Liver (tissue), 9 donors: ENCODE measurements around the gene ANO8. TPM values are rescaled to one million over a fixed set of nuclear protein-coding genes. Genes with fewer than 3 reads are reported as not detected.

Source experiments
- DNase-seq: peaks from one replicate; pipeline ENCODE4 v3.0.0-alpha.2; 2017; ENCODE audit warnings: low spot score
- H3K27ac ChIP-seq, 2 donors: one replicate each; pipeline ENCODE4 v1.7.0; 2013; ENCODE audit warnings: inconsistent platforms in 2 of 2, low read length in 2 of 2, control low read depth in 1 of 2, low read depth in 1 of 2, mild to moderate bottlenecking in 1 of 2
- H3K27me3 ChIP-seq, 4 donors: one replicate each; pipeline versions ENCODE4 v1.6.1 to v1.7.0; 2013; ENCODE audit warnings: low read length in 3 of 4, inconsistent platforms in 1 of 4, mild to moderate bottlenecking in 1 of 4, moderate library complexity in 1 of 4; ENCODE audit not compliant: control insufficient read depth in 4 of 4, insufficient read depth in 4 of 4
- H3K36me3 ChIP-seq, 4 donors: one replicate each; pipeline versions ENCODE4 v1.6.1 to v1.7.0; 2013; ENCODE audit warnings: low read length in 3 of 4, mild to moderate bottlenecking in 3 of 4, low read depth in 1 of 4, moderate library complexity in 1 of 4; ENCODE audit not compliant: control insufficient read depth in 4 of 4, insufficient read depth in 3 of 4
- H3K4me1 ChIP-seq, 4 donors: one replicate each; pipeline versions ENCODE4 v1.6.1 to v1.7.0; 2013; ENCODE audit warnings: low read length in 3 of 4, mild to moderate bottlenecking in 3 of 4, moderate library complexity in 1 of 4; ENCODE audit not compliant: control insufficient read depth in 4 of 4, insufficient read depth in 4 of 4
- H3K4me3 ChIP-seq, 3 donors: one replicate each; pipeline versions ENCODE4 v1.6.1 to v1.7.0; 2013; ENCODE audit warnings: low read length in 3 of 3, control low read depth in 1 of 3, low read depth in 1 of 3, mild to moderate bottlenecking in 1 of 3
- H3K9ac ChIP-seq, 2 donors: one replicate each; pipeline ENCODE4 v1.7.0; 2013; ENCODE audit warnings: low read length in 2 of 2, mild to moderate bottlenecking in 2 of 2, moderate library complexity in 2 of 2, control low read depth in 1 of 2, low read depth in 1 of 2
- H3K9me3 ChIP-seq, 4 donors: one replicate each; pipeline versions ENCODE4 v1.6.1 to v1.7.0; 2013; ENCODE audit warnings: low read length in 3 of 4; ENCODE audit not compliant: control insufficient read depth in 4 of 4
- ATF3 ChIP-seq: IDR thresholded peaks from 2 replicates; pipeline ENCODE4 v1.6.1; 2016; ENCODE audit warnings: antibody characterized with exemption
- CTCF ChIP-seq: fragments of 150-350 bp; IDR thresholded peaks from 2 replicates; pipeline ENCODE4 v1.5.1; 2017; ENCODE audit warnings: improper control_type of control experiment, low read depth, low read length; ENCODE audit not compliant: missing input control
- EGR1 ChIP-seq, 2 donors: IDR thresholded peaks; 2 replicates each; pipeline ENCODE4 v1.6.1; 2016 to 2018; ENCODE audit warnings: antibody characterized with exemption in 2 of 2, low read depth in 2 of 2
- FOXA1 ChIP-seq: IDR thresholded peaks from 2 replicates; pipeline ENCODE4 v1.6.1; 2016; ENCODE audit warnings: antibody characterized with exemption
- FOXA2 ChIP-seq: IDR thresholded peaks from 2 replicates; pipeline ENCODE4 v1.6.1; 2016; ENCODE audit warnings: antibody characterized with exemption
- GABPA ChIP-seq, 2 donors: IDR thresholded peaks in 1 of 2; conservative IDR thresholded peaks in 1 of 2; 2 replicates each; pipeline ENCODE4 v1.6.1; 2016; ENCODE audit warnings: antibody characterized with exemption in 2 of 2, mild to moderate bottlenecking in 1 of 2, moderate library complexity in 1 of 2
- HNF4G ChIP-seq: IDR thresholded peaks from 2 replicates; pipeline ENCODE4 v1.6.1; 2016; ENCODE audit warnings: antibody characterized with exemption
- JUND ChIP-seq, 2 donors: IDR thresholded peaks; 2 replicates each; pipeline ENCODE4 v1.6.1; 2016; ENCODE audit warnings: antibody characterized with exemption in 2 of 2
- MAX ChIP-seq: IDR thresholded peaks from 2 replicates; pipeline ENCODE4 v1.6.1; 2016; ENCODE audit warnings: antibody characterized with exemption
- NR2F2 ChIP-seq: IDR thresholded peaks from 2 replicates; pipeline ENCODE4 v1.6.1; 2016; ENCODE audit warnings: antibody characterized with exemption
- RAD21 ChIP-seq, 2 donors: IDR thresholded peaks; 2 replicates each; pipeline ENCODE4 v1.6.1; 2016; ENCODE audit warnings: antibody characterized with exemption in 2 of 2, mild to moderate bottlenecking in 2 of 2
- RXRA ChIP-seq, 2 donors: IDR thresholded peaks; 2 replicates each; pipeline ENCODE4 v1.6.1; 2017 to 2018; ENCODE audit warnings: antibody characterized with exemption in 2 of 2, mild to moderate bottlenecking in 1 of 2
- SP1 ChIP-seq: IDR thresholded peaks from 2 replicates; pipeline ENCODE4 v1.6.1; 2018; ENCODE audit warnings: antibody characterized with exemption, mild to moderate bottlenecking
- YY1 ChIP-seq: IDR thresholded peaks from 2 replicates; pipeline ENCODE4 v1.6.1; 2016; ENCODE audit warnings: antibody characterized with exemption, mild to moderate bottlenecking
- ZBTB33 ChIP-seq: IDR thresholded peaks from 2 replicates; pipeline ENCODE4 v1.6.1; 2016; ENCODE audit warnings: antibody characterized with exemption
- WGBS: extraction: QIAGEN DNeasy Blood & Tissue Kit; methylation state at CpG from one replicate; pipeline ENCODE4 v1.1.7; 2013; 5-methylcytosine and 5-hydroxymethylcytosine counted together
- polyA plus RNA-seq, 2 donors: library from polyadenylated mRNA; stranded (reverse) in 1 of 2; unstranded in 1 of 2; fragments of 200-250 nt in 1 of 2; fragments of >200 nt in 1 of 2; fragmentation: Nextera tagmentation in 1 of 2; extraction: Ambion mirVana in 1 of 2; gene quantifications; one replicate each; pipeline versions ENCODE4 v1.2.1 to v1.2.3, GENCODE V29; 2013 to 2015
- total RNA-seq, 2 donors: library from RNA; depleted of rRNA; stranded (reverse); fragments of >200 nt; gene quantifications; one replicate each; pipeline ENCODE4 v1.2.3, GENCODE V29; 2014
- donor health status: healthy.
- donor health status: healthy.
- donor health status: healthy.
- donor health status: healthy.
- donor health status: healthy.

Gene ANO8
- total and polyA plus RNA-seq, 4 donors, result 0.75 to 5.8 (median 2.1) TPM

- no peak overlapping the region for H3K4me3 ChIP-seq
- H3K4me1 ChIP-seq, result peaks cover 3 to 19% (median 9%) of the 10 kb centered on the region in 4 donors
- TF ChIP-seq SP1, result no peak
- no peak for TF ChIP-seq YY1
- no peak for TF ChIP-seq CTCF
- no peak for TF ChIP-seq ATF3
- no peak for TF ChIP-seq FOXA2
- TF ChIP-seq NR2F2, result no peak
- no peak for TF ChIP-seq EGR1 (IDR thresholded peaks at IDR 0.05; ENCODE audit: low read depth in 2 of 2)
- 92% methylated on average over 18 of the region's 18 CpGs for WGBS
- DNase-seq, result no peak
- no peaks in the 10 kb centered on the region for H3K36me3 ChIP-seq
- H3K9ac ChIP-seq, result no peak overlapping the region
- no peaks in the 10 kb centered on the region for H3K9me3 ChIP-seq
- no peak overlapping the region for H3K27ac ChIP-seq
- H3K27me3 ChIP-seq, result no peaks in the 10 kb centered on the region
Measured at GRCh38 chr19:17285415-17286135, 49.1 kb downstream of the ANO8 start.

GRCh38 chr19:17283504-17283996 is 51.1 kb downstream of the ANO8 start:
- no peaks in the 10 kb centered on the region for H3K27me3 ChIP-seq
- no peak for TF ChIP-seq RXRA (IDR thresholded peaks at IDR 0.05)
- TF ChIP-seq FOXA1, result no peak
- no peak for TF ChIP-seq HNF4G
- no peak for TF ChIP-seq MAX
- no peak for TF ChIP-seq ATF3
- no peak for TF ChIP-seq RAD21 (IDR thresholded peaks at IDR 0.05)
- no peak for TF ChIP-seq CTCF
- no peak for TF ChIP-seq ZBTB33
- no peak for TF ChIP-seq FOXA2
- TF ChIP-seq NR2F2, result no peak
- TF ChIP-seq JUND (IDR thresholded peaks at IDR 0.05), result no peak
- TF ChIP-seq EGR1 (IDR thresholded peaks at IDR 0.05; ENCODE audit: low read depth in 2 of 2), result no peak
- TF ChIP-seq GABPA (IDR thresholded peaks at IDR 0.05 in 1 of 2, conservative IDR thresholded peaks at IDR 0.05 in 1 of 2), result no peak
- peaks cover 3 to 19% (median 9%) of the 10 kb centered on the region in 4 donors for H3K4me1 ChIP-seq
- H3K9ac ChIP-seq, result no peak overlapping the region
- no peak for DNase-seq
- H3K36me3 ChIP-seq, result no peaks in the 10 kb centered on the region
- no peaks in the 10 kb centered on the region for H3K9me3 ChIP-seq
- no peak overlapping the region for H3K4me3 ChIP-seq
- no peak overlapping the region for H3K27ac ChIP-seq
- 93% methylated on average over 7 of the region's 7 CpGs for WGBS
